EH (cell line): ENCODE data around the gene DKK3.

Experiments
- DNase-seq: peaks from one replicate; pipeline ENCODE4 v3.0.0-alpha.2; 2015; ENCODE audit warnings: low read depth

DKK3 gene

DNA sequence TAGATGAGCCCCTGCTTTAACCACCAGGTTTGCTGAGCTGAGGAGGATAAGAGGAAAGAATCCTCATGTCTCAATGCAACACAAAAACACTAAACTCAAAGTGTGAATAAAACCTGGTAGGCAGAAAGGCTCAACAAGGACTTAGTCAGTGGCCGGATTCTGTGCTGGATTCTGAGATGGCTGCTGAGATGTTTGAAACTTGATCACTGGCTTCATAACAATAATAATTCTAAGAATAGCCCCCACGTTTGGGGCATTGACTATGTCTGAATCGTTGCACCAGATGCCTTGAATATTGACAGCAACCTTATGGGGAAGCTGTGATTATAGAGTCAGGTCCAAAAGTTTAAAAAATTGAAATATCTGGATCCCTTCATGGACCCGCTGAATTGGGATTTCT, 4.6 kb downstream of the DKK3 start:
- no peak for DNase-seq

DNA sequence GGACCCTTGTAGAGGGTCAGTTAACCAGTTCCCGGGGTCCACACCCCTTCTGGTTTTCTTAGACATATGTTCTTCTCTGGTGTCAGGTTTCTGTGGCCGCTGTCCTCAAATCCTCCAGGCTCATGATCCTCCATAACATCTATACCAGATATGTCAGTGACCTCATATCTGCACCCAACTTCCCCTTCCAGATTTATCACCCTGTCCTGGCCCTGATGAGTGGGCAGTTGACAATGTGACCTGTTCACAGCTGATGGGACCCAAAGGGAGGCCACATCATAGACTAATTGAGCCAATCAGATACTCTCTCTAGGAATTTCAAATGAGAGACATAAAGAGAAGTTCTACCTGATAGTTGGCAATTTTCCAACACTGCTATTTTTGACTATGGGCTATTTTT, 5.1 kb downstream of the DKK3 start:
- DNase-seq: no peak

DNA sequence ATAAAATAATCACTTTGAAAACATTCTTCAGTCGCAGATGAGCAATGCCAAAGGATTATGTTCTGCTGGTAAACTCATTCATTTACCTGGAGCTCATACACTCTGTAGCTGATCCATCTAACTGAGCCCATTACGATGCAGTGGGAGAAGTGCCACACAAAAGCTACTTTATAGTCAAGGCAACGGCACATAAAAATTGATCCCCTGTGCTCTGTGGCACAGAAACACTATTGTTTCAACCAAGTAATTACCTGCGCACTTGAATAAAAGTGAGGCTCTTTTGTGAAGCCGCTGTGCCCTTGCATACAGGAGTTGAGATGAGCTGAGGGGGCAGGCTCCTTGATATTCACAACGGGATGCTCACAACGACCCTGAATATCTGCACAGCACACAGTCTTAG, 7.2 kb downstream of the DKK3 start:
- DNase-seq: no peak

DNA sequence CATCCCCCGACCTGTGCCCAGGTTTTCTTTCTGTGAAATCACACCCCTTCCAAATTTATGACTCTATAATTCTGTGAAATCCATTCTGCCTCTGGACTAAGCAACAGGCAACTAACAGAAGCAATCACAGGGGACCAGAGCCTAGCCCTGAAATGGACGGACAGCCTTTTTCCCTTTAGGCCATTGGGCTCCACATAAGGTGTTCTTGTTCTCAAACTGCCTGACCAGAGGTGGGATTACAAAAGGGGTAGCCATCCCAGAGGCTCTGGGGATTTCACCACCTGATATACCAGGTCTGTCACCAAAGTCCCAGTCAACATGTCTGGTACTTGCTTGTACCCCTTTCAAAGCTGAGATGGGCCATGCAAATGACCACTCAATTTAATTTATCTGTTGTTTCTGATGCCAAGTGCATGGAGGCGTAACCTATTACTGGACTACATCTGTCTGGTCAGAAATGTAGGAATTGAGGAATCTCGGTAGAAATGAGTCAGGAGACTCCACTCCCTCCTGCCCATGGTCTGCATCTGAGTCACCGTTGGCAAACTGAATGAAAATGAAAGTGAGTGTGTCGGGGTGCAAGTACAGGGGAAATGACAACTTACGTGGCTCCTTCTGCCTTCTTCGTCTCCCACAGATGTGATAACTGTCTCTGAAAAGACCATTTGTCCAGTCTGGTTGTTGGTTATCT, 10.2 kb downstream of the DKK3 start:
- peak; percentile 95 for DNase-seq

DNA sequence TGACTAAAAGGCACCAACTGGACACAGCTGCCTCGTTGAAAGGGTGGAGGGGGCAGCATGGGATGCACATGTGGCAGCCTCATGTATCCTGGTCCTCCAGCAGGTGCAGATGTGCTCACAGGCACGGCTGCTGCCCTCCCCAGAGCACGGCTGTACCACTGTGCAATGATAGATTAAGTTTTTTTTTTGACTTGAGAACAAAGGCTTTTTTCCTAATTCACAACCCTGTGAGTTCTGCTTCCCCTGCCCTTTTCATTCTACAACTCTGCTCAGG, 11.4 kb downstream of the DKK3 start:
- DNase-seq: no peak

DNA sequence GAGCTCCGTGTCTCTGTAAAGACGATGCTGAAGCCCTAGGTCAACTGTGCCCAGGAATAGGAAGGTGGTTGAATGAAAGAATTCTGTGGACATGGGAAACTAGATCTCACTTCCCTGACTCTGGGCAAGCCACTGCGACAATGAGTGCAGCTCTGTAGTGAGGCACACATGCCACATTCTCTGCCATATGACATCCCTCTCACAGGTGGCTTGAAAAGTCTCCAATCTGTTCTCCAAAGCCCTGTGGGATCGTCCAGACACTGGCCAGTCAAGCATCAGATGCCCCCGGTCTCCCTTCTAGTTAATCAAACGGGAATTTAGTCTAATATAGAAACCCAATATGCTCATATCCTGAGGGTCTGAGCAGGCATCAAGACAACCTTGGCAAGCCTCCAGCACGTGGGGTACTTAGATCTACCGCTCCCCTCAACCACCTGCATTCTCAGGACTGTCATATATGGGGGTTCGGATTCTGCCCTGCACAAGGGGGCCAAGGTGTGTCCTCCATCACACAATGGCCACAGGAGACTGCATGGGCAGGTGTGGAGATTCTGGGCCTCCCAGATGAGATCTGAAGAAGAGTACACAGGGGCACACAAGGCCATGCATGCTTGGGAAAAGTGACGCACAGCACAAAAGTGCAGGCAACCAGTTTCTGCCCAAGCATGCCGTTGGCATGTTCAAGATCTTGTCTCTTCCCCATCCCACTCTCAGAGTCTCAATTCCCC, 11.9 kb downstream of the DKK3 start:
- DNase-seq: no peak

DNA sequence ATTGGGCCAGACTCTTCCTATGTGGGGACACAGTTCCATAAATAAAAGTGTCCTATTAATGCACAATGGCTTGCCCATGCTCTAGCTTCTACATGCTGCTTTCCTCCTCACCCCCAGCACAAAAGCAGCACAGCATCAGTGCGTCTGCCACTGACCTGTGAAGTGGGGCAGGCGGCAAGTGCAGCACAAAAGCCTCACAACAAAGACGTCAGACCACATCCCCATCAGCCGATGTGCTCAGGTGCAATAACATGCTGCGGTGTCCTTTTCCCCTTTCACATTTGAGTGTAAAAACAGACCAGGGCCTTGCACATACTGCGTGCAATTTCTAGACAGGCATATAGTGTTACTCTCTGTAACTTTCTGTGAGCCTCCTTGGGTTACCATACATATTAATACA, 12.8 kb downstream of the DKK3 start:
- no peak for DNase-seq

- peak; percentile 97 for DNase-seq
These were observed 14.6 kb downstream of the DKK3 start for GRCh38 chr11:11993839-11994238.

GRCh38 chr11:11992257-11993212, 15.9 kb downstream of the DKK3 start:
- DNase-seq: peak; percentile 75

- peak; percentile 60 for DNase-seq
These were observed 18.4 kb downstream of the DKK3 start for GRCh38 chr11:11989774-11990744.

GRCh38 chr11:11988681-11989261, 19.7 kb downstream of the DKK3 start:
- DNase-seq: no peak

DNA sequence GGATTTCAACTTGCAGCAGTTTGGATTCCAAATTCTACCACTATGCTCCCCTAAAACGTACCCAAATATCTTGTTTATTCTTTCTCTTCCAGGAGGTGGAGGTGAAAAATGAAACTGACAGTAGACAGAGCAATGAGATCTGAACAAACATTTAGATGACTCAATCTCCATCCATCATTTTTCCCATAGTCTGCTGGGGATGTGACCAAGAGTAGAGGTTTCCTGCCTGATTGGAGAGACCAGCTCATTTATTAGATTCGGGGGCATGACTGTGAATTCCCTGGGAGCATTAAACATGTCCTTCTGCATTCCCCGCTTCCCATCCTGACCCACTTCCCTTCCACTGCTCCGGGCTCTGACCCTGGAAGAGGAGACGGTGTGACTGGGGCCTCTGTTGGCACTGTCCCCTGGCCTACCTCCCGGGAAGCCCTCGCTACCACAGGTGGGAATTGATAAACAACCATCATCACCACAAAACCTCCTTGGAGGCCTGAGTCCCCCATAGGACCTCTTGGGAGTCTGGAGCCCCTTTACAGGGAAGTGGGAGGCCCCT, 20.3 kb downstream of the DKK3 start:
- DNase-seq: peak; percentile 96

DNA sequence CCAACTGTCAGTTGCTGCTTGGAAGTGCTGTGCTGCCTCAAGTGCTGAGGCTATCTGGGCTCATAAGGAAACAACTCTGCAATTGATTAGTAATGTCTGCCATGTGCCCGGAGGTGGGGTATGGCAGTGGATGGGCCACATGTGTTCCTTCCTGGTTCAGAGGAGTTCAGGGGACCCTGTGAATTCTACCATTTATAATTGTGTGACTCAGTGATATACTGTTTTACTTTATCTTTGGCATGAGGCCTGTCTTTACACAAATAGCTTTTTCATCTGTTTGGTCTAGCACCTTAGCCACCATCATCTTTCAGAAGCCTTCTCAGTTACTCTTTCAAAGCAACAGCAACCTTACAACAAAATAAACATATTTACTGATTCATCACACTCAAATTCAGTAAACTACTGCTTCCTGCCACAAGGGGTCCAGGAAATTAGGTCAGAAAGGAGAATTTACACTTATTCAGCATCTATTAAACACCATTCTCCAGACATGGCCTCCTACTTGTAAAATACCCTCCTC, 20.9 kb downstream of the DKK3 start:
- DNase-seq: peak; percentile 73

DNA sequence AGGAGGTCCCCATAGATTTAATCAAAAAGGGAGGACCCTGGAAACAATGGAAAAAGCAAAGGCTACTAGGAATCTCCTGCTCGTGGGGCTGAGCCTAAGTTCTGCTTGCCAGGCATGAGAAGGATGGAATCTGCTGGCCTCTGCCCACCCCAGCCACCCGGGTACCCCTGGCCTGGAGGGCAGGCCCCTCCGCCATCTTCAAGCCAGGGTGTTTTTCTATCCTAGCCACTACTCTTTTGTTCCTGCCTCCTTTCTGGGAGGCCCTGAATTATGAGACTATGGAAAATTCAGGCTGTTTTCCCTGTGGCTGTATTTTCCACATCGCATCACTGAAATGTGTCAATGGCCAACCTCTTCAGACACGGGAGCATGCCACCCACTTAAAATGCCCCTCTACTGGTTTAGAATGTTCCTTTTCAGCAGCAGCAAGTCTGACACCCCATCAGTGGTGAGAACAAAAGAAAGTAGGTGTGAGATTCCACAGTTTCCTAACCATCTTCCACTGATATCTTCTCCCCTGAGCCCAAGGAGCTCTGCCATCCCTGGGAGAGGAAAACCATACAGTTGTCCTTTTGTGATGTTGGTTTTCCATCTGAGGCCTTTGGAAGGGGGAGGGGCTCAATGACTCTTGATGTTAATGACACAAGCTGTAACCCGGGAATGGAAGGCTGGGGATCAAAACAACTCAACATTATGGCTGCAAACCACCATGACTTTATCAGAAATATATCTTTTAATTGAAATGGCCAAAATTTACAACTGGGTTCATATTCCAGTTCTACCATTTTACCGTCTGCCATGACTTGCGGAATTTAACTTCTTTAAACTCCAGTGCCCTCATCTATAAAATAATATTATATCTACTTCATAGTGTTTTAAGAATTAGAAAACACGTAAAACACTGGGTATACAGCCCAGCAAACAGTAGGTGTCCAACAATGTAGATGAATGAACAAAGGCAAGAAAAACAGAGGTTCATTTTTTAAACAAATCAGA, 22.2 kb downstream of the DKK3 start:
- DNase-seq: no peak

DNA sequence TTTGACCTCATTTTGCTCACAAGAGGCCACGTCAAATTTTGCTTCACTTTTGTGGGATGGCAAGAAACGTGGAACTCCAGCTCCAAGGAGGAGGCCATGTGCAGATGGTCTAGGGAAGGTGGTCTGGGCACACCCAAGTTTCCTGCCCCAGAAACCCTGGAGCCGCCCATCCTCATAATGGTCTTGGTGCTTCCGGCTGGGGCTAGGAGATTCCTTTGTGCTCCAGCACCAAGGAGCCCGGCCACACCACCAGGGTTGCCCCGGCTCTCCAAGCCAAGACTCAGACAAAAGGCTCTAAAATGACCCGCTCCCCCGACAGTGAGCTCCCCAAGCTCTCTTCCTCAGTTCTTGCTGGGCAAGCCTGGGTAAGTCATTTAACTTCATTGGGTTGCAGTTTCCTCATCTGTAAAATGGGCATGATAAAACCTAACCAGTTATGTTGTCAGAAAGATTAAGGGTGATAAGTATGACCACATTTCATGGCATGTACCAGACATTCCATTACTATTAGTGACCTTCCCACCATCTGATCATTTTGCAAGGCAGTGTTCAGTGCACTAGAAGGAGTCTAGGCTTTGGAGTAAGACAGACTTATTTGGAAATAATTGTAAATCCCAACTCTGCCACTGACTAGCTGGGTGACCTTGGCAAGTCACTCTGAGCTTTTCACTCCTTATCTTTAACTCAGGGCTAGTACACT, 23.3 kb downstream of the DKK3 start:
- DNase-seq: peak; percentile 93

DNA sequence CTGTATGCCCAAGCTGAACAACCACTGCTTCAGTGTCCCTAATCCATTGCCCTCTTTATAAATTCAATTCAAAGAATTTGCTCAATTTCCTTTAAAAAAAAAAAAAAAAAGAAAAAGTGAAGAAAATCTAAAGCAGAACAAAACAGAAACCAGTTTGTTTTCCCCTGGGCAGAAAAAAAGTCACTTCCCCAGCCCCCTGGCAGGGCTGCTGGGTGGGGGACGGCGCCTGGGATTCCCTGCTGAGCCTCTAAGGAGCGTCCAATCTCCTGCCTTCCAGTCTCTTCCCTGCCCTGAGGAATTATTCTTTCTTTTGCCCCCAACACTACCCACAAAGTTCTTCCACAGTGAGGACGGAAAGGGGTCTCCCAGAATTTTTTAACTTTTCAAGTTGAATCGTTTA, 23.9 kb downstream of the DKK3 start:
- DNase-seq: no peak

DNA sequence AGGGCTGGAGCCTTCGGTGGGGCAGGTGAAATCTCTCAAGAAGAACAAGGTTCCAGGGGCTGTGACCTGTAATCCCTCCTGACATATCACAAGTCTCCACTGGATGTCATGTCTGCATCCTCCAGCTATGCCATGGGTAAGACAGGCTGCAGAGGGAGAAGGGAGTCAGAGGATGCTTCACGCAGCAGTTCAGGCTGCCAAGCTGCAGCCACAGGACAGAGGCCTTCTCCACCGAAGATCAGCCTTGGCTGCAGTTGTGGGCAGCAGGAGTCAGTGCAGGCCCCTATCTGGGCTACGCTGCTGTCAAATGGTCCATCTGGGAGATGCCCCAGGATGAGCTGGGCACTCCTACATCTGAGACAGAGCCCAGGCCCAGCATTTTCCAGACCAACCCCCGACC, 25.0 kb downstream of the DKK3 start:
- DNase-seq: peak; percentile 43

DNA sequence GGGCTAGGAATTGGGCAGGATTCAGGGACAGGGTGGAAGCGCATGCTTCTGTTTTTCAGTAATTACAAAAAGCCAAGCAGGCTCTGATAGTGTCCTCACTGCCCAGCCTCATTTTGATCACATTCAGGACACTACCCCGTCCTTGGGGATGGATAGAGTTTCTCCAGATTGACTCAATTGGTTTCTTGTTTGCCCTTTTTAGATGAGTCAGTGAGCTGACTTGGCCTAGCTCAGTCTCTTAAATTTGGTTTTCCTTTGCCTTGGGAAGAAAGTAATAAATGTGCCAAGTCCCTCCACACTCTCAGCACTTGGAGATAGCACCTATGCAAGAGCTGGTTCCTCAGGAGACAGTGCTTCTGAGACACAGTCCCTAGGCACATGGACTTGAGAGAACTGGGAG, 25.5 kb downstream of the DKK3 start:
- DNase-seq: peak; percentile 78

- no peak for DNase-seq
These were observed 26.0 kb downstream of the DKK3 start for GRCh38 chr11:11982461-11982860.
